GM20000 (cell line): ENCODE measurements around the gene TSBP1.

Experiments
- DNase-seq: peaks from one replicate; pipeline ENCODE4 v3.0.0; 2012; ENCODE audit warnings: low spot score
- TF ChIP-seq, protein P1 (sequence below): IDR thresholded peaks from 2 replicates; pipeline ENCODE4 v1.5.1; 2012; ENCODE audit warnings: mild to moderate bottlenecking, control low read depth; ENCODE audit errors: extremely low read depth, missing control alignments

Gene TSBP1

DNA sequence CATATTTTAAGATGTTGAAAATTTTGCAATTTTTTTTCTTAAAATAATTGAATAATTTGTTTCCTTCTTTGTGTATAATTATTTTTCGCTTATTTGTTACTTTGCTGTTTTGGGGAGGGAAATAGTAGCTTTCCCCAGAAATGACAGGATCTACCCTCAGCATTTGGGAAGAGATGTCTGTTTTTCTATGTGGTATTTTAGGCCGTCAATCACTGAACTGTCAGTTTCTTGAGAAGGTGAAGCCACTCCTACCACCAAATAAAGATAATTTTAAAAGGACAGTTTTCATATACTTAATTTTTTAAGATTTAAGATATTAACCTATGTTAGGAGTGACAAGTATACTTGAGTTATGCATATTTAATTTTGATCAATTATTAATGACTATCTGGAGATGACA is 31.5 kb downstream of the TSBP1 start:
- no peak for DNase-seq
- TF ChIP-seq, protein P1, sequence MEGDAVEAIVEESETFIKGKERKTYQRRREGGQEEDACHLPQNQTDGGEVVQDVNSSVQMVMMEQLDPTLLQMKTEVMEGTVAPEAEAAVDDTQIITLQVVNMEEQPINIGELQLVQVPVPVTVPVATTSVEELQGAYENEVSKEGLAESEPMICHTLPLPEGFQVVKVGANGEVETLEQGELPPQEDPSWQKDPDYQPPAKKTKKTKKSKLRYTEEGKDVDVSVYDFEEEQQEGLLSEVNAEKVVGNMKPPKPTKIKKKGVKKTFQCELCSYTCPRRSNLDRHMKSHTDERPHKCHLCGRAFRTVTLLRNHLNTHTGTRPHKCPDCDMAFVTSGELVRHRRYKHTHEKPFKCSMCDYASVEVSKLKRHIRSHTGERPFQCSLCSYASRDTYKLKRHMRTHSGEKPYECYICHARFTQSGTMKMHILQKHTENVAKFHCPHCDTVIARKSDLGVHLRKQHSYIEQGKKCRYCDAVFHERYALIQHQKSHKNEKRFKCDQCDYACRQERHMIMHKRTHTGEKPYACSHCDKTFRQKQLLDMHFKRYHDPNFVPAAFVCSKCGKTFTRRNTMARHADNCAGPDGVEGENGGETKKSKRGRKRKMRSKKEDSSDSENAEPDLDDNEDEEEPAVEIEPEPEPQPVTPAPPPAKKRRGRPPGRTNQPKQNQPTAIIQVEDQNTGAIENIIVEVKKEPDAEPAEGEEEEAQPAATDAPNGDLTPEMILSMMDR, result no peak

DNA sequence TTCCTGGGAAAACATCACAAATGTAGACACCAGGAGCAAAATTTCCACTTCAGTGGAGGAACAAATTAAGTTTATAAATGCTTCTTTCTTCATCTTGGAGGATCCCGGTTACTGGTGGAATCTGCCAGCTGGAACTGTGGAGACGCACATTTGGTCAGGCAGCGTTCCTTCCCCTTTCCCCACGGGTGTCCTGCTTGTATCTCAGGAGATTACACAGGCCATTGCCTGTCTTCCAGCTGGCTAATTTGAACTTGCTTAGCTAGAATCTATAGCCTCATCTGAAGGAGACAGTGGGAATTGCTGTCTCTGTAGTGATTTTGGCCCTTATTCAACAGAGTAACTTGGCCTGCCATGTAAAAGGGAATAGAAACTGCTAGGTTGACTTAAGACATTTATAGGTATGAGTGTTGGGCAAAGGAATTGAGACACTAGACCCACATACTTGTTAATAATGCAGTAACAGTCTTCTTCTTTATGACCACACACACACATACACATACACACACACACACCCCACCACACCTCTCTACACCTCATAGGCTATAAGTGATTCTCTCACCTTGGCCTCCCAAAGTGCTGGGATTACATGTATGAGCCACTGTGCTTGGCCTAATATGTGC is 34.4 kb downstream of the TSBP1 start:
- TF ChIP-seq, protein P1, result no peak
- no peak for DNase-seq

DNA sequence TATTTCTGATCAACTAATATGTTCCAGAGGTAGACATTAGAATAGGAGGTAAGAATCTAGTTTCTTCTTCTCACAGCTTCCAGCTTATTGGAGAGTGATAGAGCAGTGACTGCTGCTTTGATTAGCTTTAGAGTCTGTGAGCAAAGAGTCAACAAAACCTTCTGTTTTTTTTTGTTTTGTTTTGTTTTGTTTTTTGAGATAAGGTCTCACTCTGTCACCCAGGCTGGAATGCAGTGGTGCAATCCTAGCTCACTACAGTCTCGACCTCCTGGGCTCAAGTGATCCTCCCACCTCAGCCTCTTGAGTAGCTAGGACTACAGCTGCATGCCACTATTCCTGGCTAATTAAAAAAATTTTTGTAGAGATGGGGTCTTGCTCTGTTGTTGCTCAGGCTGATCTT is 39.3 kb downstream of the TSBP1 start:
- DNase-seq, result no peak
- TF ChIP-seq, protein P1, result no peak

DNA sequence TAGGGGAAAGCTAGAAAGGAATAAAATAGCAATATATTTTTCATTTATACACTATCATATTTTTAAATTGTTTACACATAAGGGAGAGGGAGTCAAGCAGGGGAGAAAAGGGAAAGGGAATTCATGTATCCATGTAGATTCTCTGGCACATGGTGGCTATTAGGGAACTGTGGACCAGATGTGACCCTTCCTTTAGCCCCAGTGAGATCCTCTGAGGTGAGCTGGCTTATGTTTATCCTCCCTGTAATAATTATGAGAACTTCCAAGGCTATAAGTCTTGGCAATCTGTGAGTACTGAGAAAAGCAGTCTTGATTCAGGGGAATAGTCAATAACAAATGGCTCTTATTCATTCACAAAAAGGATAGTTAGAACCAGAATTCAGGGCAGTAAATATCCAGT is 42.6 kb downstream of the TSBP1 start:
- TF ChIP-seq, protein P1, result no peak
- DNase-seq, result no peak

DNA sequence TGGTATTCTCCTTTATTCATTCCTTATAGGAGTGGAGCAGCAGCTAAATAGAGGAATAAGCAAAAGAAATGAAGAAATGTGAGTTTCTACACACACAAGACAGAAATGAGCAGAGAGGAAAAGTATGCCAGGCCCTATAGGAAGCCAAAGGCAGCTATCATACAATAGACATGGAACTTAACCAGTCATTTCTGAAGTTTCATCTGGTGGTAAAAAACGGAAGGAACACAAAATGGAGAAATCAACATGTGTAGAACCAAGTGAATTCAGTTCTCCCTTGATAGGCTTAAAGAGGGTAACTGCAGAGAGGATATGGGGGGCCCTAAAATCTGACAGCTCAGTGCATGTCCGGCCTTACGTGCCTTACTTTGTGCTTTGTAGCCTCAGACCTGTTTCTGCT is 44.6 kb downstream of the TSBP1 start:
- DNase-seq, result peak; percentile 29
- TF ChIP-seq, protein P1, result no peak

DNA sequence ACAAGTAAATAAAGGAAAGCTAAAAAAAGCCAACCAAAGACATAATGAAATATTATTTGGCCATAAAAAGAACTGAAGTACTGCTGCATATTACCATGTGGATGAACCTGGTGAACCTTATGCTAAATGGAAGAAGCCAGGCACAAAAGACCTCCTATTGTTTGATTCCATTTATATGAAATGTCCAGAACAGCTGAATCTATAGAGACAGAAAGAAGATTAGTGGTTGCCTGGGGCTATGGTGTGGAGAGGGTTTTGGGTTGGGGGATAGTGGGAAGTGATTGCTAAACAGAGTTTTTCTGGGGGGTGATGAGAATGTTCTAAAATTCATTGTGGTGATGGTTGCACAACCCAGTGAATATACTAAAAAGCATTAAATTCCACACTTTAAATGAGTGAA is 53.2 kb downstream of the TSBP1 start:
- TF ChIP-seq, protein P1, result no peak
- no peak for DNase-seq

DNA sequence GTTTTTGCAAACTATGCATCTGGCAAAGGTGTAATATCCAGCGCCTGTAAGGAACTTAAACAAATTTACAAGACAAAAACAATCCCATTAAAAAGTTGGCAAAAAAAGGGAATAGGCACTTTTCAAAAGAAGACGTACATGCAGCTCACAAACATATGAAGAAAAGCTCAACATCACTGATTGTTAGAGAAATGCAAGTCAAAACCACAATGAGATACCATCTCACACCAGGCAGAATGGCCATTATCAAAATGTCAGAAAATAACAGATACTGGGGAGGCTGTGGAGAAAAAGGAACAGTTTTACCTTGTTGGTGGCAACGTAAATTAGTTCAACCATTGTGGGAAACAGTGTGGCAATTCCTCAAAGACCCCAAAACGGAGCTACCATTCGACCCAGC is 54.2 kb downstream of the TSBP1 start:
- TF ChIP-seq, protein P1, result no peak
- DNase-seq, result no peak
